HG03025 (cell line): ENCODE data around the gene RABEP2.
A peak's percentile ranks its signal among the peaks of the same experiment; 100 is the strongest.
"Not testable (repeated sequence)": the region's sequence is repeated elsewhere in the genome, so short reads cannot be mapped to it uniquely, and the experiment has no call there.

Experiments
- ATAC-seq: cut with Tn5 transposase; IDR thresholded peaks from one replicate; pipeline ENCODE4 v1.9.1; 2021; ENCODE audit warnings: mild to moderate bottlenecking, moderate library complexity; ENCODE audit not compliant: unreplicated experiment, low FRiP score

Gene RABEP2

GRCh38 chr16:28880955-28881354 lies 44.1 kb downstream of the RABEP2 start:
- no peak for ATAC-seq

DNA sequence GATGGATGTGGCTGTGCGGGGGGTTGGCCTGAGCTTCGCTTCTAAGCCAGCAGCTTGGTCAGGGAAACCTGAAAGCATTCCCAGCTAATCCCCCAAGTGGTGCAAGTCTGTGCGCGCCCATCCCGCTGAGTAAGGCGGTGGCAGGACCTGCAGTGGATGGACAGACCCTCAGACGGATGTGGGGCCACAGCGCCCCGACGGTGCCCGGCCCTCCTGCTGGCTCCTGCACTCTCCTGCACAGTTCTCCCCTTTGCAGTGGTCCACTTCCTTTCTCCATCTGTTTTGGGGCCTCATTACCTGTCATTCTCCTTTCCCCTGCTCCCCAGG lies 44.5 kb downstream of the RABEP2 start:
- no peak for ATAC-seq

DNA sequence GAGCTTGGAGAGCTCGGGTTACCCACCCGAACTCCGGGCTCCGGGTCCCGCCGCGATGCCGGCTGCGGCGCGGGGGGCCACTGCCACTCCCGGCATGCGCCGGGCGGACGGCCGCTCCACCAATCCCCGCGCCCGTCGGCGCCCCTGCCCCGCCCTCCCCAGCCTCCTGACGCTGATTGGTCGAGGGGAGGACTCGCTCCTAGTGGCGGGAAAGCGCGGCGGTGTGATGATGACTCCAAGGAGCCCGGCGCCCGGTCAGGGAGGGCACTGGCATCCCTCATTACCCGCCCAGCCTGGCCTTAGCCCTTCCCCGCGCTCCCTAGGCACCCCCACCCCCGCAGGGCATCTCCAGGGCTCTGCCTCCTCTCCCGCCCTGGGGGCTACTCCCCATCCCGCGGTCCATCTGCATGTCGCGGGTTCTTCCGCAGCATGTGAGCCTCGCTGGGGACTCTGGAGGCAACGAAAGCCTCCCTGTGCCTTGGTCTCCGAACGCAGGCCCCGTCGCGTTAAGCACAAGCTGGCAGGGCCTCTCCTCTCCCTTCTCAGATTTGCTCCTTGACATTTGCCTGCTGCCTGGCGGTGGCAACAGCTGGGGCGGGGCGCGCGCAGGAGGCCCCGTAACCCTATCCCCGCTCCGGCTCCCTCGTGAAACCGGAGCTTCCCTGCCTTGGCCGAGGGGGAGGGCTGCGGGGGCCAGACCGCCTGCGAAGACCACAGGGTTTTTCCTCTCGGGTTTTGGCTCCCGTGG lies 45.0 kb downstream of the RABEP2 start:
- ATAC-seq, result peak; percentile 59

DNA sequence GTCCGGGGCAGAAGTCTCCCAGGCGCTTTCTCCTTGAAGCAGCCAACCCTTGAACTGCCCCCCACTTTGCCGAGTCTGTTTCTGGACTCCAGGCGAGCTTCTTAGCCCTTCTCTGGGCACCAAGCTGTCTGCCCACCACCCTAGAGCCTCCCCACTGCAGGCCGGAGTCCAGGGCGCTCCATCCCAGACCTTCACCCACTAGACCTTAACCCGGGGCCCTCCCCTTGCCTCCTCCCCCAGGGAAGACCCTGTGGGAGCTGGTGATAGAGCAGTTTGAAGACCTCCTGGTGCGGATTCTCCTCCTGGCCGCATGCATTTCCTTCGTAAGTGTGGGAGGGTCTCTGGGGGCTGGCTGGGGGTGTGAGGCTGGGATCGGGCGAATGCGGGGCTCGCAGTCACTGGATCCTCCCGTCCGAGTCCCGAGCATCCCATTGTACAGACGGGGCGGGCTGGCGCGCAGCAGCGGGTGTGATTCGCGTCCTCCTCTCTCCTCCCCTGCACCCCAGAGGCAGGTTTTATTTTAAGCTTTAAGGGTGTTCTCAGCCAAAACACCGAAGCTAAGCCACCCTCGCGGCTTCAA lies 45.7 kb downstream of the RABEP2 start:
- ATAC-seq, result peak; percentile 16

DNA sequence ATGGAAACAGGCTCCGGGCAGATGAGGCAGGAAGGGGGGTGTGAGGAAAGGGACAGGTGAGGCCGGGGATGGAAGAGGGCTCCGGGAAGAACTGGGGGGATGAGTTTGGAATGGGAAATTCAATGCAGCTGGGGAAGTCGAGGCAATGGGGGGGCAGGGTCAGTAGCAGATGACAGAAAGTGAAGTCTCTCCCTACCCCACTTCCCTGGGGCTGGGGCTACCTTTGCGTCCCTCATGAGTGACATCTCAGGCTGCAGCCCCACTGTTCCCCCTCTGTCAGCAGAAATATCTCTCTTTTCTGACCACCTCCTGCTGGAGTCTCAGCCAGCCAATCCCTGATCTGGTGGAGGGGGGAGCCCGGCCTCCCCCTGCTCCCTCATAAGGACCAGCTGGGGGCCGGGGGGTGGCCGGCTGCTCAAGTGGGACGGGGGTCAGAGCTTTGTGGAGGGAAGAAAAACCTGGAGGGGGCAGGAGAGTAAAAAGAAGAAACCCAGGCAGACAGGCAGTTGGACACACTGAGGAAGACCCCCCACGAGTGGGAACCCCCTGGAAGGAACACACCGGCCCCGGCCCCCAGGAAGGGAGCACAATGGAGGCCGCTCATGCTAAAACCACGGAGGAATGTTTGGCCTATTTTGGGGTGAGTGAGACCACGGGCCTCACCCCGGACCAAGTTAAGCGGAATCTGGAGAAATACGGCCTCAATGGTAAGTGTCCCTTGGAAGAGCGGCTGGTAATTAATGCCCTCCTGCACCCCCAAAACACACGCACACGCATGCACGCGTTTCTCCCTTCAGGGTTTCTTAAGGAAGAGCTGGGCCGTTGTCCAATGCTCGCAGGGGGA lies 46.7 kb downstream of the RABEP2 start, which contains the start of gene ATP2A1:
ATP2A1 (plus strand) TSS at position 406 of the 844 bp plus-strand sequence; CDS start at position 590, 184 bp downstream.
- ATAC-seq, result no peak

DNA sequence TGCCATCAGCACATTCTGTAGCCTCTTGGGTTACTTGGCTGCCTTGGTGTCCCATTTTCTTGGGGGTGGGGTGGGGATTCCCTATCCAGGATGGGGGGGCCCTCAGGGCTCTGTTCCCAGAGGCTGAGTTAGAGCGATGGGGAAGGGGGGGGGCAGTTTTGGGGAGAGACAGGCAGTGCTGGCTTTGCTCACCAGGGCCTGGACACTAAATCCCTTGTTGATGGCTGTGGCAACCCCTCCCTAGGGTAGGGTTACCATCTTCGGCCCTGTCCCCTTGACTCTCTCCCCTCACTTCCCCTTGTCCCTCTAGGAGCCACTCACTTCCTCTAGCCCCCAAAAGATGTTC lies 47.4 kb downstream of the RABEP2 start:
- ATAC-seq, result no peak

DNA sequence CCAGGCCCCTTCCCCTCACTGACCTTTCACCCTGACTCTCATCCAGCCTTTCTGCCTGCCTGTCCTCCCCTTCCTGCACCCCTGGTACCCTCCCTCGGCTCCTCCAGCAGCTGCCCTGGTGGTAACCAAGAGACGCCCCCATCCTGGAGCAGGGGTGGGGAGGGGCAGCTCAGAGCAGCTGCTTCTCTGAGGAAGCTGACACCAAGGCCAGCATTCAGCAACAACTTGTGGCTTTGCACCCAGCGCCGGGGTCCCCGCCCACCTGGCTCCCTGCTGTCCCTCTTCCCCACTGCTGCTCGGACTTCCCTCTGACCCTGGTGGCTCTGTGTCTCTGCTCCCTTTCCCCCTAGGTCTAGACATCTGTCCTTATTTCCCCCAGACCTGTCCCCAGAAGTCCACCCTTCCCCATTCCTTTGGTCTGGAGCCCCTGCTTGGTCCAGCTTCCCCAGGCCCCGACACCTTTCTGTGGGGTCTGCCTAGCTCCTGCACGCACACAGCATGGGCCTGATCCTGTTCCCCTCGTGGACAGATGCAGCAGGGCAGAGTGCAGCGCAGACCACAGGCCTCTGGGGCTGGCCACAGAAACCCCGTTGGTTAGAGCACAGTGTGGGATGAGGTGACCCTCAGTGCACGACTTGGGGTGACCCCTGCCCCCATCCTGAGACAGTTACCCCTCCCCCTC lies 47.9 kb downstream of the RABEP2 start:
- ATAC-seq, result no peak

DNA sequence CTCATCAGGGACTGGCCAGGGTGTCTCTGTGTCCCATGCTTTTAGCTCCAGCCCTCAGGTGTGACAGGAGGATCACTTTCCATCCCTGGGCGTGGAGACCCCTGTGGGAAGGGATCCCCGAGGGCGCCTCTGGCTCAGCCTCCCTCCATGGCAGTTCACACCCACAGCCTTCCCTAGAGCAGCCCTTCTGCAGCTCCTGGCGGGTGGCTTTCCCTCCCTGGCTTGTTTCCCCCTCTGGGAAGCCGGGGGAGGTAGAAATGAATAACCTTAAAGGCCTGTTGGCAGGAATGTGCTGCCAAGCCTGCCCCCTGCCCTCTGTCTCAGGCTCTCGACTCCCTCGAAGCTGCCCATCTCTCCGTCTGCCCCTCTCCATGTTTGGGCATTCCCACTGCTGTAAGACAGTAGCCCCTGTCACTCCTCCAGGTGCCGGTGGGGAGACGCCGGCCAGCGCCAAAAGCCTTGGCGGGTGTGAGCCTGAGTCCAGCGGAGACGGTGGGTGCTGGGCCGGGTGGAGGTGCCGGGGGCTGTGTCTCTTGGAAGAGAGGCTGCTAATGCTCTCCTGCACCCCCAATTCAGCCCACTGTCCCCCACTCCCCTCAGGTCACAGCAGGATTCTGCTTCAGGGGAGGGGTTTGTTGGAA lies 48.9 kb downstream of the RABEP2 start:
- ATAC-seq, result no peak

- ATAC-seq, result no peak
These were observed 49.7 kb downstream of the RABEP2 start for GRCh38 chr16:28875134-28876018.

DNA sequence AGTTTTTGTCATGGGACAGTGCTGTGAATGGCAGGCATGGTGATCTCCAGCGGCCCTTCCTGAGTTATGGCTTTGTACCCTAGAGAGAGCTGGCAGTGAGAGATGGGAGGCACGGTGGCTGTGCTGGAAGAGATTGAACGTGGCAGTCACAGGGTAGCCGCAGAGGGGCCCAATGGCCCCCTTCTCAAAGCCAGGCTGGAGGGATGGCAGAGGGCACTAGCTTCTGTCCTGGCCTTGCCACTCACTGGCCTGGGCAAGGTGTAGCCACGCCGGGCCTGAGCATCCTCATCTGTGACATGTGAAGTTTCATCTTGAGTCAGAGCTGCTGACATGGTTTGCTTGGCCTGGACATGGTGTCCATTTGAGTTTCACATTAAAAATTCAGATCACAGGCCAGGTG lies 50.6 kb downstream of the RABEP2 start:
- no peak for ATAC-seq

GRCh38 chr16:28873543-28874201 lies 51.4 kb downstream of the RABEP2 start:
- ATAC-seq, result no peak

DNA sequence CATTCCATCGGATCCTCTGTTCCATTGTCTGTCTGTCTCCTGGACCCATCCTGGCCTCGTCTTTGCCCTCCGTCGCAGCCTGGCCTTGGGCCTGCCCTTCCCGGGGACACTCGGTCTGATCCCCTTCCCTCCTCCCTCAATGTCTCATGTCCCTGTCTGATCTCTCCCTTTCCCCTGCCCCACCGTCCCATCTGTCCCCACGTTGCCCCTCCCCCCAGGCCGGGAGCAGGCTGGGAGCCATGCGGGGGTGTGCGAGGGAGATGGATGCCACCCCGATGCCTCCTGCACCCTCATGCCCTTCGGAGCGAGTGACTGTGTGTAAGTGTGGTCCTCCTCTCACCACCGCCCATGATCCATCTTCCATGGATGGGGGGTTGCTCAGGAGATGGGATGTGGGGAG lies 52.1 kb downstream of the RABEP2 start:
- ATAC-seq, result no peak

- ATAC-seq, result no peak
These were observed 55.8 kb downstream of the RABEP2 start for GRCh38 chr16:28869201-28869600.

DNA sequence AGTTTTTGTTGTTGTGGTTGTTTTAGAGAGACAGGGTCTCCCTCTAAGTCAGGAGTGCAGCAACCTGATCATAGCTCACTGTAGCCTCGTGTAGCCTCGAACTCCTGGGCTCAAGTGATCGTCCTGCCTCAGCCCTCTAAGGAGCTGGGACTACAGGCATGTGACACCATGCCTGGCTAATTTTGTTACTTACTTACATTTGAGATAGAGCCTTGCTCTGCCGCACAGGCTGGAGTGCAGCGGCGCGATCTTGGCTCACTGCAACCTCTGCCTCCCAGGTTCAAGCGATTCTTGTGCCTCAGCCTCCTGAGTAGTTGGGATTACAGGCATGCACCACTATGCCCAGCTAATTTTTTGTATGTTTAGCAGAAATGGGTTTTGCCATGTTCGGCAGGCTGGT lies 57.4 kb downstream of the RABEP2 start:
- not testable (repeated sequence) for ATAC-seq

DNA sequence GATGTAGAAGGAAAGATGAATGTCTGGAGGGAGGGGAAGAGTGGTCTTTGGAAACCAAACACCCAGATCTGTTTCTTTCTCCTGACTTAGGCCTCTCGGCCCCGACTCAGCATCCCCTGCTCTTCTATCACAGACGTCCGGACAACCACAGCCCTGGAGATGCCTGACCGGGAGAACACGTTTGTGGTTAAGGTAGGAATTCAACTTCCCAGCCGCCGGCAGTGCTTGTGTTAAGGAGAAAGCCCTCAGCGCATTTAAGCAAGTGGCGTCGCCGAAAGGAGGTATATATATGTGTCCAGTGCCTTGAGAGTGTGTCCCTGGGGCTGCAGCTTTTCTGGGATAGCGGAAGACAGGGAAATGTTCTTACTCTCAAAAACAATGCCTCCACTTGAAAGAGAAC lies 57.8 kb downstream of the RABEP2 start:
- ATAC-seq, result no peak

DNA sequence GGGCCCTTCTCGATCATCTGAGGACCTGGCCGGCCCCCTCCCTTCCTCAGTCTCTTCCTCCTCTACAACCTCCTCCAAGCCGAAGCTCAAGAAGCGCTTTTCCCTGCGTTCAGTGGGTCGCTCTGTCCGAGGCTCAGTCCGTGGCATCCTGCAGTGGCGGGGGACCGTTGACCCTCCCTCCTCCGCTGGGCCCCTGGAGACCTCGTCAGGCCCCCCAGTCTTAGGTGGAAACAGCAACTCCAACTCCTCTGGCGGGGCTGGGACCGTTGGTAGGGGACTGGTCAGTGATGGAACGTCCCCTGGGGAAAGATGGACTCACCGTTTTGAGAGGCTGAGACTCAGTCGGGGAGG lies 58.6 kb downstream of the RABEP2 start:
- ATAC-seq, result no peak

- no peak for ATAC-seq
These were observed 59.1 kb downstream of the RABEP2 start for GRCh38 chr16:28865722-28866453.

GRCh38 chr16:28865001-28865688 lies 59.9 kb downstream of the RABEP2 start:
- no peak for ATAC-seq
